Endothelial cell of umbilical vein (primary cell): ENCODE results near the gene EIF1AD.

ENCODE experiments used
- EZH2 ChIP-seq: IDR thresholded peaks from 2 replicates; pipeline ENCODE4 v1.6.1; 2012; ENCODE audit warnings: borderline replicate concordance, low read depth, mild to moderate bottlenecking, moderate library complexity, low read length, inconsistent platforms; ENCODE audit not compliant: severe bottlenecking
- MYC ChIP-seq: IDR thresholded peaks from one replicate; pipeline ENCODE4 v1.6.1; 2011; ENCODE audit warnings: mild to moderate bottlenecking, low read depth, low read length
- POLR2AphosphoS5 ChIP-seq: IDR thresholded peaks from 2 replicates; pipeline ENCODE4 v1.6.1; 2012; ENCODE audit warnings: low read depth, mild to moderate bottlenecking, control low read depth, low read length, moderate library complexity; ENCODE audit not compliant: insufficient read depth
- TF ChIP-seq, protein P1 (sequence below), 2 donors: IDR thresholded peaks; 1 replicate in 1 of 2; 2 replicates in 1 of 2; pipeline ENCODE4 v1.5.1; 2011; ENCODE audit warnings: low read length in 2 of 2, mild to moderate bottlenecking in 2 of 2, moderate library complexity in 2 of 2, control low read depth in 1 of 2, inconsistent platforms in 1 of 2, low read depth in 1 of 2; ENCODE audit not compliant: insufficient read depth in 1 of 2; ENCODE audit errors: extremely low read depth in 1 of 2
- TF ChIP-seq, protein P2 (sequence below): IDR thresholded peaks from 2 replicates; pipeline ENCODE4 v1.6.1; 2011; ENCODE audit not compliant: insufficient read depth, insufficient read length

DNA sequence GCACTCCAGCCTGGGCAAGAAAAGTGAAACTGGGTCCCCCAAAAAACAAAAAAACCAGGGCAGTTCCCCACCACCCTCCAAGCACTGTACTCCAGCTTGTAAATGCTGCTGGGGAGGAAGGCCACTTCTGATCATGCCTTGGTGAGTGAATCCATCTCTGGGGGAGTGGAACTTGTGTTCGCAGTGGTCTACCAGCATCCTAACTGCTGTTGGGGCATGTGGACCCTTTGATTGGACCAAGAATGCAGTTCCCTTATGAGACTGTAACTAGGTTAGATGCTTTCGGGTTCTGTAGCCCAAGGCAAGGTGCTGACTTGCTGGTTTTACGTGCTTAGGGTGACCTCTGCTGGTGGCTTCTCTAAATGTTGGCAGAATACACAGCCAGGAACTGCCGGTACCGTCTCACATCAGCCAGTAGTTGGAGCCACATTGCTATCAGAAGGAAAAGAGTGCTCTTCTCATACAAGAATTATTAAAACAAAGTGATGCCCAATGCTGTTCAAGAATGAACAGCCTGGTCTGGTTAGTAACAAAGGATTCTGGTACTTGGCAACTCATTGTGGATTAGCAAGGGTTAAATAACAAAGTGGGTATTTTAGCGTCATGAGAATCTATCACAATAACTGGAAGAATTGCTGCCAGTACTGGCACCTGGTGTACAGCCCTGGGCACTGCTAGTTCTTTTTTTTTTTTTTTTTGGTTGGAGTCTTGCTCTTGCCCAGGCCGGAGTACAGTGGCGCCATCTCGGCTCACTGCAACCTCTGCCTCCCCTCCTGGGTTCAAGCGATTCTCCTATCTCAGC, 13.0 kb downstream of the EIF1AD start:
- TF ChIP-seq POLR2AphosphoS5 = peak; percentile 51
- TF ChIP-seq, protein P1, sequence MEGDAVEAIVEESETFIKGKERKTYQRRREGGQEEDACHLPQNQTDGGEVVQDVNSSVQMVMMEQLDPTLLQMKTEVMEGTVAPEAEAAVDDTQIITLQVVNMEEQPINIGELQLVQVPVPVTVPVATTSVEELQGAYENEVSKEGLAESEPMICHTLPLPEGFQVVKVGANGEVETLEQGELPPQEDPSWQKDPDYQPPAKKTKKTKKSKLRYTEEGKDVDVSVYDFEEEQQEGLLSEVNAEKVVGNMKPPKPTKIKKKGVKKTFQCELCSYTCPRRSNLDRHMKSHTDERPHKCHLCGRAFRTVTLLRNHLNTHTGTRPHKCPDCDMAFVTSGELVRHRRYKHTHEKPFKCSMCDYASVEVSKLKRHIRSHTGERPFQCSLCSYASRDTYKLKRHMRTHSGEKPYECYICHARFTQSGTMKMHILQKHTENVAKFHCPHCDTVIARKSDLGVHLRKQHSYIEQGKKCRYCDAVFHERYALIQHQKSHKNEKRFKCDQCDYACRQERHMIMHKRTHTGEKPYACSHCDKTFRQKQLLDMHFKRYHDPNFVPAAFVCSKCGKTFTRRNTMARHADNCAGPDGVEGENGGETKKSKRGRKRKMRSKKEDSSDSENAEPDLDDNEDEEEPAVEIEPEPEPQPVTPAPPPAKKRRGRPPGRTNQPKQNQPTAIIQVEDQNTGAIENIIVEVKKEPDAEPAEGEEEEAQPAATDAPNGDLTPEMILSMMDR (IDR thresholded peaks at IDR 0.05; ENCODE audit: extremely low read depth in 1 of 2, insufficient read depth in 1 of 2, low read depth in 1 of 2, low read length in 2 of 2) = peak; percentile 86 to 99
- no peak for TF ChIP-seq EZH2
- no peak for TF ChIP-seq MYC
- TF ChIP-seq, protein P2, sequence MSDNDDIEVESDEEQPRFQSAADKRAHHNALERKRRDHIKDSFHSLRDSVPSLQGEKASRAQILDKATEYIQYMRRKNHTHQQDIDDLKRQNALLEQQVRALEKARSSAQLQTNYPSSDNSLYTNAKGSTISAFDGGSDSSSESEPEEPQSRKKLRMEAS = no peak
